ENCODE measurements around the gene UBE2D3.
A peak's percentile ranks its signal among the peaks of the same experiment; 100 is the strongest.
"Not testable (repeated sequence)": the region's sequence is repeated elsewhere in the genome, so short reads cannot be mapped to it uniquely, and the experiment has no call there.

Gene UBE2D3

GRCh38 chr4:102826890-102827673 lies at the start of gene UBE2D3:
Gene UBE2D3, minus strand, starts transcription at chr4:102827551. Its CDS starts 1,043 bp downstream, at chr4:102826508.
- DNase-seq: peak; percentile 75

- DNase-seq: no peak
Observed at GRCh38 chr4:102871772-102872171, 44.4 kb upstream of the UBE2D3 start.

GRCh38 chr4:102869569-102870197 lies 42.3 kb upstream of the UBE2D3 start:
- no peak for DNase-seq

- DNase-seq: peak; percentile 35
Observed at GRCh38 chr4:102868781-102869568, 41.6 kb upstream of the UBE2D3 start, which contains the start of gene CISD2. Gene CISD2, plus strand, starts transcription at chr4:102868992. Its CDS starts 93 bp downstream, at chr4:102869085.

GRCh38 chr4:102868153-102868780 lies 40.9 kb upstream of the UBE2D3 start:
- DNase-seq: no peak

- DNase-seq: no peak
Observed at GRCh38 chr4:102867278-102868152, 40.2 kb upstream of the UBE2D3 start.

- DNase-seq: not testable (repeated sequence)
Observed at GRCh38 chr4:102865327-102865726, 38.0 kb upstream of the UBE2D3 start.

GRCh38 chr4:102862747-102863146 lies 35.4 kb upstream of the UBE2D3 start:
- DNase-seq: no peak

GRCh38 chr4:102862016-102862415 lies 34.7 kb upstream of the UBE2D3 start:
- DNase-seq: no peak

- no peak for DNase-seq
Observed at GRCh38 chr4:102860611-102861324, 33.4 kb upstream of the UBE2D3 start.

GRCh38 chr4:102858828-102859464 lies 31.6 kb upstream of the UBE2D3 start:
- no peak for DNase-seq

GRCh38 chr4:102850370-102850769 lies 23.0 kb upstream of the UBE2D3 start:
- no peak for DNase-seq

- no peak for DNase-seq
Observed at GRCh38 chr4:102849579-102850104, 22.3 kb upstream of the UBE2D3 start.

- no peak for DNase-seq
Observed at GRCh38 chr4:102847687-102848086, 20.3 kb upstream of the UBE2D3 start.

GRCh38 chr4:102843938-102844337 lies 16.6 kb upstream of the UBE2D3 start:
- DNase-seq: no peak

- DNase-seq: no peak
Observed at GRCh38 chr4:102843273-102843672, 15.9 kb upstream of the UBE2D3 start.

GRCh38 chr4:102842367-102842766 lies 15.0 kb upstream of the UBE2D3 start:
- no peak for DNase-seq

- no peak for DNase-seq
Observed at GRCh38 chr4:102836596-102836995, 9.2 kb upstream of the UBE2D3 start.

- no peak for DNase-seq
Observed at GRCh38 chr4:102832667-102833066, 5.3 kb upstream of the UBE2D3 start.

- DNase-seq: no peak
Observed at GRCh38 chr4:102832105-102832504, 4.8 kb upstream of the UBE2D3 start.

GRCh38 chr4:102829803-102830202 lies 2.5 kb upstream of the UBE2D3 start:
- no peak for DNase-seq
